Activated CD4-positive, alpha-beta T cell treated with anti-CD3 and anti-CD28 coated beads for 48 hours (primary cell): ENCODE results near the gene RFFL.
"Not testable (repeated sequence)": the region's sequence is repeated elsewhere in the genome, so short reads cannot be mapped to it uniquely, and the experiment has no call there.

Experiments
- DNase-seq: peaks from one replicate; pipeline ENCODE4 v3.0.0-alpha.2; 2020

Gene RFFL

DNA sequence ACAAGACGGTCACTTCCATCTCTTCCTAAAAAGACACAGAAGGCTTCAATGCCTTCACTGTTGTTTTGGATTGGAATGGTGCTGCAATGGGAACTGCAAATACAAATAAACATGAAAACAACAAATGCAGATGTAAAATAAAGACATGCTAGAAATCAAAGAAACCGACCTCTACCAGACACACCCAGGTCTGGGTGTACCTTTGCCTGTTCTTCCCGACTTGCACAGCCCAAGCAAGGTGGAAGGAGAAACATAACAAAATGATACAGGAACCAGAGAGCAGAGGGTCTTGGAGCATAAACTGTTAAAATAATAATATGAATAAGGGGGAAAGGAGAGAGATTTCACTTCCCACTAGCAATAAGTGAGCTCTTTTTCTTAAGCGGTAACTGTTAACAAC, 17.3 kb downstream of the RFFL start:
- no peak for DNase-seq

DNA sequence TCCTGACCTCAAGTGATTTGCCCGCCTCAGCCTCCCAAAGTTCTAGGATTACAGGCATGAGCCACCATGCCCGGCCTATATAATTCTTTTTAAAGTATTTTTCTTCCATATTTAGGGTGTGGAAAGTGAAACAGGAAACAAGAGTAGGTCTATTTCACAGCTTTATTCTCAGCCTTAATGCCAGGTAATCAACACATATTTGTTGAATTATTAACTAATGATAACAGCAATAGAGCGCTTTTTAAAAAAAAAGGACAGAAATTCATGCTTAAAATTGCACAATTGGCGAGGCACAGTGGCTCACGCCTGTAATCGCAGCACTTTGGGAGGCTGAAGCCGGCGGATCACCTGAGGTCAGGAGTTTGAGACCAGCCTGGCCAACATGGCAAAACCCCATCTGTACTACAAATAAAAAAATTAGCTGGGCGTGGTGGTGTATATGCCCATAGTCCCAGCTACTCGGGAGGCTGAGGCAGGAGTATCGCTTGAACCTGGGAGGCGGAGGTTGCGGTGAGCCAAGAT, 18.0 kb downstream of the RFFL start:
- not testable (repeated sequence) for DNase-seq

DNA sequence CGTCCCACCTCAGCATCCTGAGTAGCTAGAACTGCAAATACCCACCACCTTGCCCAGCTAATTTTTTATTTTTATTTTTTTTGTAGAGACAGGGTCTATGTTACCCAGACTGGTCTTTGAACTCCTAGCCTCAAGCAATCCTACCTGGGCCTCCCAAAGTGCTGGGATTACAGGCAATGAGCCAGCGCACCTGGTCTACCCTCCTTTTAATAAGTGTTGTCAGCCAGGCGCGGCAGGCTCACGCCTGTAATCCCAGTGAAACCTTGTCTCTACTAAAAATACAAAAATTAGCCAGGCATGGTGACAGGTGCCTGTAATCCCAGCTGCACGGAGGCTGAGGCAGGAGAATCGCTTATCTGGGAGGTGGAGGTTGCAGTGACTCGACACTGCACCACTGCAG, 19.3 kb downstream of the RFFL start:
- DNase-seq = no peak

DNA sequence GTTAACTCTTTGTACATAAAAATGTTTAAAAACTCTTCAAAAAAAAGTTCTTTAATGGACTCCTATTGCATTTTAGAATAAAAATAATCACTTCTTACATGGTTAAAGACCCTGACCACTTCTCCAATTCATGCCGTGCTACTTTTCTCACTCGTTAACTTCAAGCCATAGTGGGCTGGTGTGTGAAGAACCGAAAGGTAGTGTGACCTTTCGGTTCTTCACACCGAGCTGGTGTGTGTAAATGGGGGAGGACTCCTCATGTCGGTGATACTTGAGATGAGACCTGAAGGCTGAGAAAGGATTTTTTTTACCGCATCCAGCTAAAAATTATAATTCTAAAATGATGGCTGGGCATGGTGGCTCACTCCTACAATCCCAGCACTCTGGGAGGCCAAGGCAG, 22.1 kb downstream of the RFFL start:
- DNase-seq = no peak

DNA sequence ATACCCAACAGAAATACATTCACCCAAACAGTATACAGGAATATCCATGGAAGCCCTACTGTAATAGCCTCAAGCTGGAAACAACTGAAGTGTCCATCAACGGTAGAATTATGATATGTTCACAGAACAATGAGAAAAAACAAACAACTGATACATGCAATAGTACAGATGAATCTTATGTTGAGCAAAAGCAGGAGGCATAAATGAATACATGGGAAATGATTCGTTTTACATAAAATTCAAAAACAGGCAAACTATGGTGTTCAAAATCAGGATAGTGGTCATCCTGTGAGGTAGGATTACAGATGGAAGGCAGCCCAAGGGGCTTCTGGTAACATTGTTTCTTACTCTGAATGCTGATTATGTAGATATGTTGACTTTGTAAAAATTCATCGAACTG, 25.1 kb downstream of the RFFL start:
- DNase-seq = no peak

DNA sequence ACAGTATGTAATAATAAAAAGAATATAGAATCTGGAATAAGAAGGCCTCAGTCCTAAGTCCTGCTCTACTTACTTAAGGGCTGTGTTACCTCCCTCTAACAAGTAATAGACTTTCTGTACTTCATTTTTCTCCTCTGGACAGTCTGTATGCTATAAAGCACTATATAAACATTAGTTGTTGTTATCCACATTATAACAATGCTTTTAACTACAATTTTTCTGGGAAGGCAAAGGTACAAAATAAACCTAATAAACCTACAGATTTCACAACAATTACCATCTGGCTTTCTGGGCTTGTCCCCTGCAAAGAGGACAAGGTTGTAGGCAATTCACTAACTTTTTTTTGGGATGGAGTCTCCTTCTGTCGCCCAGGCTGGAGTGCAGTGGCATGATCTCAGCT, 32.7 kb downstream of the RFFL start:
- DNase-seq = no peak

DNA sequence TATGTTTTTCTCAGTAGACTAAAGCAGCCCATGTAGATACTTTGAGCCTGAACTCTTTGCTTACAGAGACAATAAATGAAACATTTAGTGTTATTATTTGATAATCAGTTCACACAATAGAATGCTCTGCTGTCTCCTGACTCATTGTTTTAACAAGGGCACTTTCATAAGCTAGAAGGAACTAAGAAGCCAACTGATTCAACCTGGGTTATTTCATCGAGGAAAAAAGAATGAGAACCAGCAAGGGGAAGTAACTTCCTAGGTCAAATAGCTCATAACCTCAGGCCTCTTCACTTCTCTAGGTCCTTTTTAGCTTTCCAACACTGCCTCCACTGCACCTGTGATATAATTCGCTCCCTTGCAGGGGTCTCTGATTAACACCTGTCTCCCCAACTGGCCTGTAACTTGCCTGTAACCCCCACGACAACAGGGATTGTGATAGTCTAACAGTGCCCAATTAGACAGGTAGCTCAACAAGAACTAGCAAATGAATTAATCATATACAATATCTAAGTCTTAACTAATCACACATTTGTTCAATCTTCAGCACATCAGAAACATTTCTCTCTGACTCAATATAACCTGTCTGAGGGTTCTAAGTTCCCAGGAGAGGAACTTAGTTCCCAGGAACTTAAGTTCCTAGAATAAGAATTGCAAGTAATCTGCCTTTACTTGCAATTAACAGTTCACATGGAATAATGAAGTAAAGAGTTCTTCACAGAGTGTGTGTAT, 34.8 kb downstream of the RFFL start:
- DNase-seq = no peak

DNA sequence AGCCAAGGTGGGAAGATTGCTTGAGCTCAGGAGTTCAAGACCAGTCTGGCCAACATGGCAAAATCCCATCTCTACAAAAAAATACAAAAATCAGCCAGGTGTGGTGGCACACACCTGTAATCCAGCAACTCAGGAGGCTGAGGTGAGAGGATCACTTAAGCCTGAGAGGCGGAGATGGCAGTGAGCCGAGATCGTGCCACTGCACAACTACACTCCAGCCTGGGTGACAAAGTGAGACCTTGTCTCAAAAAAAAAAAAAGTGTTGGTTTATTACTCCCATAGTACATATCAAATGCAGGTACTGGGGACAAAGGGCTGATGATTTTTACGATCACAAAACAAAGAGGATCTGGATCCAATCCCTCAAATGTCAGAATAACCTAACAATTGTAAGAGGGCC, 35.4 kb downstream of the RFFL start:
- not testable (repeated sequence) for DNase-seq

DNA sequence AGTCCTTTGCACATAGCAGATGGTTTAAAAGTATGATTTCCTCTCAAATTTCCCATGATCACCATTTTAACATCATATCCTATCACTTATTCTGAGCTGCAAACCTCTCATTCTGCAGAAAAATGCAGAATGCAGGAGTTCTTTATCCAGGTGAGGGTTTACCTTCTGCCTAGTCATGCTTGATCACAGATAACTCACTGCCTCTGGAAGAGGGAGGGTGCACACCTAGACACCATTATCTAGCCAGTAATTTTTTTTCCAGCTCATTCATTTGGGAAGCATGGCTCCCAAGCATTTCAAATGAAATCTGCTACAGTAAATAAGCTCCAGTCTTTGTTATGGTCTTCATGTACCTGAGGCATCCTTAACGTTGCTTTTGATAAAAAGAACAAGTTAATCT, 38.0 kb downstream of the RFFL start:
- DNase-seq = no peak

DNA sequence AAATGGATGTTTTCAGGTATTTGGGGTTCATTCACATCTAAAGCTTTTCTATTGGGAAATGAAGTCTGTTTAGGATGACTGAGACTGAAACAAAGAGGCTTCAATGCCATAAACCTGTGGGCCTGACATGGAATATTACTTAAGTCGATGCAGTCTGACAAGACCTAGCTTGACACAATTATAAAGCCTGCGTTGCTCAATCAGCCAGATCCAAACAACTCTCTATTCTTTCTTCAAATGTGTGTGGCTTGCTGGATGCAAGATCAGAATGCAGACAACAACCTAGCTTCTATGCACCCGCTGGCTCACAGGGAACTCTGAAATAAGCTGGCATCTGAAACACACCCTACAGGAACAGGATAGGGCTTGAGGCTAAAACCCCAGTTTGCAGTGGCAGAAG, 40.0 kb downstream of the RFFL start:
- DNase-seq = no peak

DNA sequence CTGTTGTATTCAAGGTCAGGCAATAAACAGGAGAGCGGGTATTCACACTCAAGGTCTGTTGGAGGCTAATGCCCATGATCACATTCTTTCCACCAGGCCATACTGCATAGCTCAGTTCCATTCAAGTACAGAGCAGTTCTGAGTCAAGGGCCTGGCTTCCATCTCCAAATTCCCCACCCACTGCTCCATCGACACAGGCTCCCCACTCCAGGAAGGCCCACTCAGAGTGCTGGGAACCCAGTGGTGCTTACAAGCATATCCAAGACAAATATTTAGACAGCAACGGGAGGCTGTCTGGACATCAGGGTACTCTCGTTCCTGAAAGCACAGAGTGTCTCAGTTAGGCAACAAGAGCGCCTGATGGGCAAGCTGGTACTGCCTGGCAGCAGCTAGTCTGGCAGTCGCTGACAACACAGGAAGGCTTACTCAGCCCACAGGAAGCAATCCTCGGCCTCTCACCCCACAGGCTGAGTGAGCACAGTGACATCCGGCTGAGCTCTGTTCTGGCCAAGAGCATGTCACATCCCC, 40.9 kb downstream of the RFFL start:
- DNase-seq = peak; percentile 83

DNA sequence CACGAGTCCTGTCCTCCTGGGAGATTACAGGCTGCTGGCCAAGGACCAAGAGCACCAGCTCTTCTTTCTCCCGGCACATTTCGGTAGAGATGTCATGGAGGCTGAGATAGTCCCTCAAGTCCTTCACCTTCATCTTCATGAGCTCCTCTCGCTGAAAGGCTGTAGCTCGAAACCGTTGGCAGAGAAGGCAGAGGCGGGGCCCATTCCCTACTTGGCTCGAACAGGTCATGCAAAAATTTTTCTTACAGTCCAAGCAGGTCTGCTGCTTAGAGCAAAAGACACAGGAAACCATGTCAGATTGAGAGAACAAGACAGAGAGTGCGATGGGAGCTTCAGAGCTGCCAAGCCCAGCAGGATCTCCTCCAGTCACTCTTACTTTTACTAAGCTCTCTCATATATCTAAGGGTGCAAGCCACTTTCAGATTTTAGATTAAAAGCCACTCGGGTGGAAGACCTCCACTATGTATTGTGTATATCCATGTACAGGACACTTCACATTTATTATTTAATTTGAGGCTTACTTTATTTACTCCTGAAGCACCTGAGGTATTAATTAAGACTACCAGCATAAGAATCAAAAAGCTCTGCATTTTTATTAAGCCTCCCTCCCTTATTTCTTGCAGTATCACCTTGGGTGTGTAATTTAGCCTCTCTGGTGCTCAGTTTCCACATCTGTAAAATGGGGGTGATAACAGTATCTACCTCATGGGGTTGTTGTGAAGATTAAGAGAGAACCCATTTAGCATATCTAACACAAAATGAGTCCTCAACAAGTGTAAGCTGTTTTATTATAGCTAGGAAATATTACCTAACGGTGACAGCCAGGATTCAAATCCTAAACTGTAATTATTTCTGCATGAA, 41.8 kb downstream of the RFFL start:
- DNase-seq = no peak

DNA sequence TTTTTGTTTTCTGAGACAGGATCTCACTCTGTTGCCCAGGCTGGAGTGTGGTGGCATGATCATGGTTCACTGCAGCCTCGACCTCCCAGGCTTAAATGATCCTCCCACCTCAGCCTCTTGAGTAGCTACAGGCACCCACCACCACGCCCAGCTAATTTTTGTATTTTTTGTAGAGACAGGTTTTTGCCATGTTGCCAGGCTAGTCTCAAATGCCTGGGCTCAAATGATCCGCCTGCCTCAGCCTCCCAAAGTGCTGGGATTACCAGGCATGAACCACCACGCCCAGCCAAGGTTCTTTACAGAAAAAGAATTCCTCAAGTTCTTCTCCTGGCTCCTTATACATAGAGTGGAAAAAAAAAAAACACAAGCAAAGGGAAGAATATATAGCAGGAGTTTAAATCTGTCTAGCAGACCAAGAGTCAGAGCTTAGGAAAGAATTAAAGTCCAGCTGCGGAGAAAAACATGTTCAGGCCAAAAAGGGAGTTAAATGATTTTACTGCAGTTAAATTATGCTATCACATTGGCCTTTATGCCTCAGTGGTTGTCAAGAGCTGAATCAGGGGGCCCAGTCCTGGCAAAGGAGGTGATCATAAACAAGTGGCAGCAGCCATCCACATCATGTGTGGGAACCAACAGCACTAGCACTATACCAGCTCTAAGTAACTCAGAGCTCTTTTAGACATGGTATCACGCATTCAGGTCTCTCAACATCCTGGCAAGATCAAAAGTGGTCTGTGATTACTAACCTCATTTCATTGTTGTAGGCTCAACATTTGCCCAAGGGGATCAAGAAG, 43.9 kb downstream of the RFFL start:
- DNase-seq = no peak

DNA sequence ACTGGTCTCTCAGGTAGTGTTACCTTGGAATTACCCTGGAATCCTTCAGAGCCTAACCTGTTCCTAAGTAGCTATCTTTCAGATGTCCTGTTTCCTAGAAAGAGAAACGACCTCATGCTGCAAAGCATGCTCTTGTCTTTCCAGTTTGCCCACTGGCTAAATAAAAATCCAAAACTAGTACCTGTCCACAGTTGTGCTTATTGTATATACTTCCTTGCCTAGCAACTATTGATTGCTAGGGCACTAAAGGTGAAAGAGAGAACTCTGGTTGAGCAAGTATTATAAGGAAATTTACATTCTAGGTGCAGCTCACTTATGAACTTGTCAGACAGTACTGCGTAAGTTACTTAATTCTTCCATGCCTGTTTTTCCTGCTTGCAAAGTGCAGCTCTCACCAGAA, 44.7 kb downstream of the RFFL start:
- no peak for DNase-seq

DNA sequence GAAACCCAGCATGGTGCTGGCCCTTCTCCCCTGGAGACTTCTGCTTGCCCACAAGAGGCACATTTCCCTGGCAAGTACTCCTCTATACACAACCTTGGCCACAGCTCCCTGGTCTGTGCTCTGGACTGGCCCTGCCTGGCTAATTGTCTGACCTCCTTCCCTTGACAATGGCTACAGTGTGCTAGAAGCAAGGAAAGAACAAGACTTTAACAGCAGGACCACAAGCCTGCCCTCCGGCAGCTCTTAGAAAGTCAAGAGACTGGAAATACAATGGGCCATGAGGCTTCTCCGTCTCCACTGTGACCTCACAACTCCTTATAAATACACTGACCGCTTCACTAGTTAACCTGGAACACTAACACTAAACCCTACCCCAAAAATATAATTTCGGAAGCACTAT, 46.5 kb downstream of the RFFL start:
- DNase-seq = no peak

DNA sequence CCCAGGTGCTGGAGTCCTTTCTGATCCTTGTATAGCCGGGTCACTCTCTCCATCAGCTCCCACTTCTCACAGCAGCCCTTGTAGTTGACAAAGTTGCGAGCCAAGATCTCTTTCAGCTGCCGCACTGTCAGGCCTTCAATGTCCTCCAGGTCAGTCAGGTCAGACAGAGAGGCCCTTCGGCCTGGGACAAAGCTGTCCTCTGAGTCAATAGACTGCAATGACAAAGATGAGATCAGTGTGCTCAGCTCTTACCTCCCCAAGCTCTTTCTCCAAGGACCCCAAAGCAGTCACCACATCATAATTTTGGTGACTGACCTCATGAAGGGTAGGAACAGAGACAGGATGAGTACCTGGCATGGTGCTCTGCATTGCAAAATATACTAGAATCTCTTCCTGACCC, 47.1 kb downstream of the RFFL start:
- DNase-seq = no peak

DNA sequence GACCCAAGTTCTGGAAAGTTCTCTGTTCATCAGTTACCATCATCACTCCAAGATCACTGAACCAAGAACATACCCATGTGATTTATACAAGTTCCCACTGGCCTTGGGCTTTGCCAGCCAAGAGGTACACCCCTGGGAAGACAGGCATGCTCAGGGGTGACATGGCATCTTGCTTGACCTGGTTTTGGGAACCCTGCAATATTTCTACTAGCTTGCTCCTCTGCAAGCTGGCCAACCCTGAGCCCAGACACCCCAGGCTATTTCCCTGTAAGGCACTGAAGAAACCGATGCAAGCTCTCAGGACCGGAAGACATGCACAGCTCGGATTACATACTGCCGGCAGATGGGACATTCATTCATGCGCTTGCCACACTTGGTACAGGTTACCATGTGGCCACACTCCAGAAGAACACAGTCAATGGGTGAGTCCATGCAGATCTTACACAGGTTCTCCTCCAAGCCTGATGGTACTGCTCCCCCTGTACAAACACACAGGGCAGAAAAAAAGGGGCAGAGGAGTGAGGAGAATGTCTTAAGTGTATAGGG, 51.8 kb downstream of the RFFL start:
- no peak for DNase-seq

DNA sequence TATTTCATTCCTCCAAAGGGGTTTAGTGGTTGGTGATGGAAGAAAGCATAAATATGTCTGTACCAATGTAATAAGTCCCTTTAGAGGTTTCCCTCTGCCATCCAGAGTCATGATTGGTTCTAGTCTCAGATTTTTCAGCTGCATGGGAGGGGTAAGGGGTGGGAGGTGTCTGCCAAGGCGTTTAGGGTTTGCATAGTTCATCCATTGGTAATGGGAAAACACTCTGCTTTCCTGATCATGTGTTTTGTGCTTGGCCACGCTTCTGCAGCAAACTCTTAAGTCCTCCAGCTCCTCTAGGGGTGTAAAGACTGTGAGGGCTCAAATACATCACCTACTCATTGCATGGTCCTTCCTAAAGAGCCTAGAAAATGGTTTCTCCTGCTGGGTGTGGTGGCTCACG, 53.4 kb downstream of the RFFL start:
- no peak for DNase-seq

DNA sequence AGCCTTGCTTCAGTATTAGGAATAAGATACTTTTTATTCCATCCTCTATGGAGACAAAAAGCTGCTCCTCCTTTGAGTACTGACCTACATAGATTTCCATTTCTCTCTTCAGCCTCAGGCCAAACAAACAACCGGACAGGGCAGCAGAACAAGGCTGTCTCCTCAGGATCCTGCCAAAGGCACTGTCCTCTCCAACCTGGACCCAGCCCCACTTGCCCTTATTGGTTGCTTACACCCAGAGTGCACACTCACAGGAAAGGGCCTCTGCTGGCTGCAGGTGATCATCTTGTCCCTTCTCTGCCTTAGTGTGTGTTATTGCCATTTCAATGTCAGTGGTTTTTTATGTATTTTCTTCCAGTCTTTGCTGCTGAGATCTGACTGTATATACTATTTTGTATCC, 56.5 kb downstream of the RFFL start:
- DNase-seq = no peak

DNA sequence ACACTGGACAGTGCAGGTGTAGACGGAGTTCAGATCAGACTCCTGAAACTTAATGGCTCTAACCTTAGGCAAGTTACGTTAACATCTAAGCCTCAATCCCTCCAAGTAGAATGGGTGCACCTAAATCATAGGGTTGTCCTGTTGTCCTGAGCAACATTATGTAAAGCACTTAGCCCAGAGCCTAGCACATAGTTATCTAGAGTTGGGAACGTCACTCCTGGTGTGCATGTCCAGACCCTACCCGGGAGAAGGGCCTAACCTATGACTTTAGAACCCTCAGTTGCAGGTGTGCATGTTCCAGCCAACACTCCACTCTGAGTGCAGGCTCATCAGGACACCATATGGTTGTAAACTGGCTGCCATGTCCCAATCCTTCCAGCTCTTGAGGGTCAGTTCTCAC, 57.2 kb downstream of the RFFL start:
- DNase-seq = no peak

DNA sequence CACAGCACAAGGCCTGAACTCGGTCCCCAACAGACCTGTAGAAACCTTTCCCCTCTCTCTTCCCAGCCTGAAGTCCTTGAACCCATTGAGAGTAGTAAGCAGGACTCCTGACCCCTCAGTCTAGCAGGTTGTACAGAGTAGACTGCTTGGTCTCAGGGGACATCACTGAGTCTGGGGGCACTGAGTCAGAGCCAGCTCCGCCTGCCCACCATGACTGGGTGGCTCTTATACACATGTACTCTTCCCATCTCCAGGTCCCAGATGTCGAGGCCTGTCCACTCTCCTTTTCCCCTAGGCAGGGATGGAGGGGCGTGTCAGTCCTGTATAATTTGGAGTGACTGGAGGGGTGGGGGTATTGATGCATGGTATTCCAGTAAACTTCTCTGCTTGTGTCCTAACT, 59.7 kb downstream of the RFFL start:
- DNase-seq = no peak

DNA sequence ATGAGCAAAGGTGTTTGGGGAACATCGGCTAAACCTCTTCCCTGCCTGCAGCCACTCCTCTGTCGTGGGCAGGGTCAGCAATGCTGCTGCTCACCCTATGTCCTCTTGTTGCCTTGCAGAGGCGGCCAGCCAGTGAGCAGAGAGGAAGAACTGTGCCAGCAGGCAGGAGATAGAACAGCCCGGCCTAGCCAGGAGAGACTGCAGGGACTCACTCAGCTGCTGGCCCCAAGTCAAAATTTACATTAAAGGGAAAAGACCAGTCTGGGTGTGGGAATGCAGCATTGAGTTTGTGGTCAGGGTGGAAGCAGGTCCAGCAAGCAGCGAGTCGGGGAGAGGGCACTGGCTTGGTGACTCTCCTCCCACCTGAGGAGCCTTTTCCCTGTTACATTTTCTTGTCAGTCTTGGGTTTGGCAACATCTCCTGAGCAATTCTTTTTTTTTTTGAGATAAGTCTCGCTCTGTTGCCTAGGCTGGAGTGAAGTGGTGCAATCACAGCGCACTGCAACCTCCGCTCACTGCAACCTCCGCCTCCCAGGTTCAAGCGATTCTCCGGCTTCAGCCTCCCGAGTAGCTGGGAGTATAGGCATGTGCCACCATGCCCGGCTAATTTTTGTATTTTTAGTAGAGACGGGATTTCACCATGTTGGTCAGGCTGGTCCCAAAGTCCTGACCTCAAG, 60.5 kb downstream of the RFFL start:
- no peak for DNase-seq
